22Rv1 (cell line): ENCODE results near the gene OLFML2B.
A peak's percentile ranks its signal among the peaks of the same experiment; 100 is the strongest.
"Not testable (repeated sequence)": the region's sequence is repeated elsewhere in the genome, so short reads cannot be mapped to it uniquely, and the experiment has no call there.

Source experiments
- H3K27ac ChIP-seq: fragments of 450-650 bp; 2 replicates; pipeline ENCODE4 v1.5.1; 2017
- CTCF ChIP-seq: fragments of 450-650 bp; IDR thresholded peaks from 2 replicates; pipeline ENCODE4 v1.5.1; 2017; ENCODE audit warnings: mild to moderate bottlenecking
- ZFX ChIP-seq: fragments of 450-650 bp; IDR thresholded peaks from 2 replicates; pipeline ENCODE4 v1.6.1; 2017; ENCODE audit warnings: antibody characterized with exemption, borderline replicate concordance

OLFML2B gene

GRCh38 chr1:162055062-162055461 is 31.4 kb upstream of the OLFML2B start:
- H3K27ac ChIP-seq, result no peak overlapping the region
- TF ChIP-seq CTCF (no peak), ZFX (no peak)

- not testable (repeated sequence) for H3K27ac ChIP-seq
These were observed 30.3 kb upstream of the OLFML2B start for GRCh38 chr1:162053949-162054348.

- no peak for TF ChIP-seq ZFX
- no peak overlapping the region for H3K27ac ChIP-seq
These were observed 23.3 kb upstream of the OLFML2B start for GRCh38 chr1:162046921-162047320.

GRCh38 chr1:162042361-162042760 is 18.7 kb upstream of the OLFML2B start:
- no peak overlapping the region for H3K27ac ChIP-seq
- TF ChIP-seq ZFX (no peak), CTCF (no peak)

GRCh38 chr1:162040657-162041056 is 17.0 kb upstream of the OLFML2B start:
- TF ChIP-seq CTCF (peak; percentile 67), ZFX (no peak)
- H3K27ac ChIP-seq, result no peak overlapping the region

- TF ChIP-seq ZFX, result no peak
- no peak for TF ChIP-seq CTCF
- no peak overlapping the region for H3K27ac ChIP-seq
These were observed 16.3 kb upstream of the OLFML2B start for GRCh38 chr1:162040001-162040400.

- H3K27ac ChIP-seq, result no peak overlapping the region
- TF ChIP-seq CTCF, result no peak
- no peak for TF ChIP-seq ZFX
These were observed 15.0 kb upstream of the OLFML2B start for GRCh38 chr1:162038624-162039023.

GRCh38 chr1:162036163-162036562 is 12.5 kb upstream of the OLFML2B start:
- no peak overlapping the region for H3K27ac ChIP-seq
- no peak for TF ChIP-seq CTCF
- no peak for TF ChIP-seq ZFX
